HCEC 1CT (cell line): ENCODE results near the gene ATP11C.
"Not testable (repeated sequence)": the region's sequence is repeated elsewhere in the genome, so short reads cannot be mapped to it uniquely, and the experiment has no call there.

Source experiments
- DNase-seq: peaks from one replicate; pipeline ENCODE4 v3.0.0-alpha.2; 2017

ATP11C gene

DNA sequence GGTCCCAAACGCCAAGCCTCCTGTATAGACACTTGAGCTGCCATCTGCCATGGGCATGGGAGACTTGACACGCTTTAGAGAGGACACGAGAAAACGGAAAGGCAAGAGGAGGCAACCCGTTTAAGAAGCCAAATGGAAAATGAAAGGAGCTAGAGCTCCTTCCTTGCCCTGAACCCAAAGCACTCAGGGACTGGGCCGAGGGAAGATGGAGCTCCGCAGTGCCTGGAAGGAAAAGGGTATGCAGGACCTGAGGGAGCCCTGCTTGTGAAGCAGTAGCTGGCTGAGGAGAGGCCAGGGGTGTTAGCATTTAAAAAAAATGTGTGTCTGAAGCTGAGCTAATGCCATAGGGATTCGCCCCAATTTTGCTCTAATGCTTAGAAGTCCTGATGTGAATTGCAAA, 239.9 kb downstream of the ATP11C start:
- no peak for DNase-seq

DNA sequence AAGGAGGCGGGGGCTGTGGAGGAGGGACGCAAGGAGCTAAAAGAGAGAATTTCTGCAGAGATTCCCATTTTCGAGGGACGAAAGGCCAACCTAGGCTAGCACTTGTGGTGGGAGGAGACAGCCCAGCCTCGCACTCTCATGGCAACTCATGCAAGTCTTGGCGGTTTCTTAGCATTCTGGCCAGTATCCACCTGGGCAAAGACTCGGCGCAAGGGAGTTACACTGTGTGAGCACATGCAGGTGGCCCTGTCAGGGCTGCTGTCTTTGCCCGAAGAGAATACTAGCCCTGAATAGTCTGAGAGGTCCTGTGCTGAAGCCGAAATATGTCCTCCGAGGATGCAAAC, 240.4 kb downstream of the ATP11C start:
- DNase-seq, result no peak

DNA sequence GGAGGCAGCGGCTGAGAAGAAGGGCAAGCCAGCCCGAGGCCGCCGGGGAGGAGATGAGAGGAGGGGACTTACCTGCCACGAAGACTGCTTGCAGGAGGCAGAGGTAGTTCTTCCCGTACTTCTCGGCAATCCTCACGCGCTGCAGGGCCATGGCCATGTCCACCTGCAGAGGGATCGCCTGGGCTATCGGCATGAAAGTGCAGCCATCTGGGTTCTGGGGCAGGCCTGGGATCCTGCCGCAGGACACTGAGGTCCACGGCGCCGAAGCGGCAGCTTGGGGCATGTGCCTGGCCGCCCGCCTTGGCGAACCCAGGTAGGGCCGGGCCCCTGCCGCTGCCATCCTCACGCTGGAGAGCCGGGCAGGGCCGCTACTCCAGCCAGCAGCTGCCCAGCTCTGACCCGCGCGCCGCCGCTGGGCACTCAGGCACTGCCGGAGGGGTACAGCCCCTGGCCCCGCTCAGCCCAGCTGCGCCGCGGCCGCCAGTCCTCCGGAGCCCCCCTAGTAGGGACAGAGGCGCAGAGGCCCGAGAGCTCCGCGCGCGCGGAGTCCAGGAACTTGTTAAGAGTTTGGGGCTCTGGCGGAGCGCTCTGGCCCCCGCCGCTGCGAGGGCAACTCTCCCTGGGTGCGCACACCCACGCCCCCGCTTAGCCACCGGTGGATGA, 240.9 kb downstream of the ATP11C start:
- DNase-seq, result no peak

DNA sequence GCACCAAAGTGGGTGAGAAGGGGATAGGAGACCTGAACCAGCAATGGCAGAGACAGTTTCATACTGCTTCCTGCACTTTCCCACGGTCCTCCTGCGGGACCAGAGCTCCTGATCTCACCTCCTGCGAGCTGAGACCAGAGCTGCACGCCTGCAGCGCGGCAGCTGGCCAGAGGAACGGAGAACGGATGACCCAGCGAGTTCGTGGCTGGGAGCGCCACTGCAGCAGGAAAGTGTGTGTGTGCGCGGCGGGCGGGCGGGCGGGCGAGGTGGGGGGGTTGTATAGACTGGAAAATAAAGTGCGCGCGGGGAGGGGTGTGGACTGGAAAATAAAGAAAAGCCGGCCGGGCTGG, 241.4 kb downstream of the ATP11C start:
- DNase-seq, result no peak

DNA sequence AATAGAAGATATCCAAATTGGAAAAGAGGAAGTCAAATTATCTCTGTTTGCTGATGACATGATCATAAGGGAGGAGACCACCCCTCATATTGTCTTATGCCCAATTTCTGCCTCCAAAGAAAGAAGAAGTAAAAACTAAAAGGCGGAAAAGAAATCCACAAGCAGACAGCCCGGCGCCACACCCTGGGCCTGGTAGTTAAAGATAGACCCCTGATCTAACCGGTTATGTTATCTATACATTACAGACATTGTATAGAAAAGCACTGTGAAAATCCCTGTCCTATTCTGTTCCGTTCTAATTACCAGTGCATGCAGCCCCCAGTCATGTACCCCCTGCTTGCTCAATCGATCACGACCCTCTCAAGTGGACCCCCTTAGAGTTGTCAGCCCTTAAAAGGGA, 247.7 kb downstream of the ATP11C start:
- not testable (repeated sequence) for DNase-seq

DNA sequence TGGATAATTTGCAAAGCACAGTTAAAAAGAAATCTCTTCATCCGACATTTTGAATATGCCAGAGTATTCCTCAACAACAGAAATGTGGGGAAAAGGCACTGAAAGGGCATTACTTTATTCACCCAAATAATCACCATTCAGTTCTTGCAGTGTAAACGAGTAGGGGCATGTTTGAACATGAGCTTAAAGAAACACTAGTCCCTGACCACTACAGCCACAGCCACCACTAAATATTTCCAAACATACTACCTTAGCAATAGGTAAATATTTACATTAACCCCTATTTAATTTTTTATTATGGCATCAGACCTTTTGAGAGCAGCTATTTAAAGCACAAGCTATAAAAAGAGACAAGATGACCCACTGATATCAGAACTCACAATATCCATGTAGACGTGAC, 252.5 kb downstream of the ATP11C start:
- no peak for DNase-seq
